GM19463 (cell line): ENCODE measurements around the gene ATG10.
"Not testable (repeated sequence)": the region's sequence is repeated elsewhere in the genome, so short reads cannot be mapped to it uniquely, and the experiment has no call there.

Source experiments
- ATAC-seq: cut with Tn5 transposase; IDR thresholded peaks from one replicate; pipeline ENCODE4 v1.9.1; 2021; ENCODE audit warnings: mild to moderate bottlenecking, moderate library complexity; ENCODE audit not compliant: unreplicated experiment

The ATG10 gene

DNA sequence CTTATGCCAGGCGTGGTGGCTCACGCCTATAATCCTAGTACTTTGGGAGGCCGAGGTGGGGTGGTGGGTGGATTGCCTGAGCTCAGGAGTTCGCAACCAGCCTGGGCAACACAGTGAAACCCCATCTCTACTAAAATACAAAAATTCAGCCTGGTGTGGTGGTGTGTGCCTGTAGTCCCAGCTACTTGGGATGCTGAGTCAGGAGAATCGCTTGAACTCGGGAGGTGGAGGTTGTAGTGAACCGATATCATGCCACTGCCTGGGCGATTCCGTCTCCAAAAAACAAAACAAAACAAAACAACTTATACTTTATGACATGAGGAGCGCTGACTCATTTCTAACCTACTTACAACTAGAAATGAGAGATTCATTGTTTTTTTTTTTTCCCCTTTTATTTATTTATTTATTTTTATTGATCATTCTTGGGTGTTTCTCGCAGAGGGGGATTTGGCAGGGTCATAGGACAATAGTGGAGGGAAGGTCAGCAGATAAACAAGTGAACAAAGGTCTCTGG is 10.4 kb downstream of the ATG10 start:
- not testable (repeated sequence) for ATAC-seq

DNA sequence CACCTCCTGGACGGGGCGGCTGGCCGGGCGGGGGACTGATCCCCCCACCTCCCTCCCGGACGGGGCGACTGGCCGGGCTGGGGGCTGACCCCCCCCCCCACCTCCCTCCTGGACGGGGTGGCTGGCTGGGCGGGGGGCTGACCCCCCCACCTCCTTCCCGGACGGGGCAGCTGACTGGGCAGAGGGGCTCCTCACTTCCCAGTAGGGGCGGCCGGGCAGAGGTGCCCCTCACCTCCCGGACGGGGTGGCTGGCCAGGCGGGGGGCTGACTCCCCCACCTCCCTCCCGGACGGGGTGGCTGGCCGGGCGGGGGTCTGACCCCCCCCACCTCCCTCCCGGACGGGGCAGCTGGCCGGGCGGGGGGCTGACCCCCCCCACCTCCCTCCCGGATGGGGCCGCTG is 11.3 kb downstream of the ATG10 start:
- not testable (repeated sequence) for ATAC-seq

DNA sequence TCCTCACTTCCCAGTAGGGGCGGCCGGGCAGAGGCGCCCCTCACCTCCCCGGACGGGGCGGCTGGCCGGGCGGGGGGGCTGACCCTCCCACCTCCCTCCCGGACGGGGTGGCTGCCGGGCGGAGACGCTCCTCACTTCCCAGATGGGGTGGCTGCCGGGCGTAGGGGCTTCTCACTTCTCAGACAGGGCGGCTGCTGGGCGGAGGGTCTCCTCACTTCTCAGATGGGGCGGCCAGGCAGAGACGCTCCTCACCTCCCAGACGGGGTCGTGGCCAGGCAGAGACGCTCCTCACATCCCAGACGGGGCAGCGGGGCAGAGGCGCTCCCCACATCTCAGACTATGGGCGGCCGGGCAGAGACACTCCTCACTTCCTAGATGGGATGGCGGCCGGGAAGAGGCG is 11.7 kb downstream of the ATG10 start:
- not testable (repeated sequence) for ATAC-seq

DNA sequence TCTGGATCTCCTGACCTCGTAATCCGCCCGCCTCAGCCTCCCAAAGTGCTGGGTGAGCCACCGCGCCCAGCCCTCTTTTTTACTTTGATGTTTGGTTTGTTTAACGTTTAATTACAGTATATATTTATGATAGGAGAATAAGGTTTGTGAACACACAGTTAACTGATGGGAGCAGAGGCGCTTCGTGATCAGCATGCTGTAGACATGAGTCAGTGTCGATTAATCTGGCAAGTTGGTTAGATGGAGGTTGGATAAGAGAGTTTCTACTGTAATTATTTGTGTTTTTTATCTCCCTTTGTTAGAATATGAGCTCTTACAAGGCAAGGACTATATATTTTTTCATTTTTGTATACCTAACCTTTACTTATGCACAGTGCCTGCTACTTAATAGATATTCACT is 14.3 kb downstream of the ATG10 start:
- no peak for ATAC-seq

GRCh38 chr5:81989204-81989603 is 17.4 kb downstream of the ATG10 start:
- ATAC-seq, result no peak

GRCh38 chr5:81994679-81995078 is 22.9 kb downstream of the ATG10 start:
- no peak for ATAC-seq

DNA sequence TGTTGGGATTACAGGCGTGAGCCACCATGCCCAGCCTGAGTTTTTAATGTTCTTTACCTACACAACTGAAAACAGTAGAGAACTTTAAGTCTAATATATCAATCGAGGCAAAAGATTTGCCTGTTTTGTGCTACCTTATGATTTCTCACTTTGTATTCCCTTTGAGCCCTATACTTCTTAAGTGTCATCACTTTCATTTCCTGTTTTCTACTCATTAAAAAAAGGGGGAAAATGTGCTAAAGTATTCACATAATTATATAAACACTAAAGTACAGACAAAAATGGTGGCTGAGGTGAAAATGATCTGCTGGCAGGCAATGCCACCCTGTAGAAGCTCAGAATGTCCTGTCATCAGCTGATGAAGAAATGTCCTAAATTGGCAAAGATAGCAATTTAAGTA is 23.6 kb downstream of the ATG10 start:
- ATAC-seq, result no peak

DNA sequence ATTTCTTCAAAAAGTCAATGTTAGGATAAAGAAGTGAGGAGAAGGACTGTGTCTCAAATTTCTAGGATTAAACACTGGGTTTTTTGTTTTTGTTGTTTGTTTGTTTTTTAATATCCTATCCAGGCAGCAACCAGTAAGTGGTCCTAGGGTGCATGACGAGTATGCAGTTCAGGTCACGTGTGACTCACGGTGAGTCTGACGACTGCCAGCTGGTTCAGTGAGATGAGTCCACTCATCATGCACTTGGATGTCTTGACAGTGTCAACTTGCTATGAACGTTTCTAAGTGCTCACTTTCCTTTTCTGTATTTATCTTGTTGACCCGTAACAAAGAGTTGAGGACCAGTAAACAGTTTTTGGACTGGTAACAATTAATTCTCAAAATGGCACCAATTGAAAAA is 32.7 kb downstream of the ATG10 start:
- ATAC-seq, result no peak

- ATAC-seq, result not testable (repeated sequence)
These were observed 38.0 kb downstream of the ATG10 start for GRCh38 chr5:82009869-82010268.

DNA sequence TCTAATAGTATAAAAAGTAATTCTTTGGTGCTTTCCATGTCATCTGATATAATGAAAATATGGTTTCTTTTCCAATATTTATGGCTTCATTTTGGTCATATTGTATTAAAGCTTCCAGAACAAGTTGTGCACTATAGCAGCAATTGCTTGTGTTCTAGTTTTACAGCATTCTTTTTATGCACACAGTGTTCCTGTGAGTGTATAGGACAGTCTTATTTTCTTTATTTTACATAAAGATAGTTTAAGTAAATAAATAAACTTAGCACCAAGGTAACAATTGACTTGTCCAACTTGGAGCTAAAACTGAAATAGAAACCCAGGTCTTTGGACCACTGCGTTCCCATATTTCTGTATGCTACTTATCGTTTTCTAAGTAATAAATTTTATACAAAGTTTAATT is 38.9 kb downstream of the ATG10 start:
- no peak for ATAC-seq

DNA sequence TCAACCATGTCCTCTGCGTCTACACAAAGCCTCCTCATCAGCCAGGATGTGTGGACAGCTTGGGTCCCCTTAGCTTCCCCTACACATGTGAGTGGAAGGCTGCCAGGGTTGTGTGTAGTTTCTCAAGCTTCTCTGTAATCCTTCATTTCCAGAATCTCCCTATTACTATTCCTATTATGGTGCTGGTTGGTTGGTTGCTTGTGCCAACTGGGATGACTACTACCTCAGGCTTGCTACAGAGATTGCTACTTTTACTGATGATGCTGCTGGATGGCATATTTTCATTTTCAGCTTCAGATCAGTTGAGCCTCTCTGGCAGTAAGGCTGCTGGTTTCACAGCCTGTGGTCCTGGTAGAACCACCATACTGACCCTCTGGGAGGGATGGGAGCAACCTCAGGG is 39.9 kb downstream of the ATG10 start:
- ATAC-seq, result no peak

- not testable (repeated sequence) for ATAC-seq
These were observed 42.8 kb downstream of the ATG10 start for GRCh38 chr5:82014644-82015043.

GRCh38 chr5:82018462-82018861 is 46.6 kb downstream of the ATG10 start:
- no peak for ATAC-seq

GRCh38 chr5:82019342-82020138 is 47.7 kb downstream of the ATG10 start:
- ATAC-seq, result no peak

DNA sequence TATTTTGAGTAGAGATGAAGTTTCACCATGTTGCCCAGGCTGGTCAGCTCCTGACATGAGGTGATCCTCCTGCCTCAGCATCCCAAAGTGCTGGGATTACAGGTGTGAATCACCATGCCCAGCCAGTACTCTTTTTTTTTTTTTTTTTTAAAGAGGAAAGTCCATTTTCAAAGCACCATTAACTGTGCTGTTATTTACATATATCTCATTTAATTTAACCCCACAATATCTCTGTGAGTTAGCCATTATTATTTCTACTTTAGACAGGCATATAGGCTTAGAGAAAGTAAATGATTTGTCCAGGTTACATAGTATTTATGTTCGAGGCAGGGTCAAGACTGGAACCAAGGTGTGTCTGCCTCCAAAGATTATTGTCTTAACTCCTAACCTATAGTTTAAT is 50.7 kb downstream of the ATG10 start:
- ATAC-seq, result no peak

GRCh38 chr5:82023644-82024043 is 51.8 kb downstream of the ATG10 start:
- no peak for ATAC-seq

DNA sequence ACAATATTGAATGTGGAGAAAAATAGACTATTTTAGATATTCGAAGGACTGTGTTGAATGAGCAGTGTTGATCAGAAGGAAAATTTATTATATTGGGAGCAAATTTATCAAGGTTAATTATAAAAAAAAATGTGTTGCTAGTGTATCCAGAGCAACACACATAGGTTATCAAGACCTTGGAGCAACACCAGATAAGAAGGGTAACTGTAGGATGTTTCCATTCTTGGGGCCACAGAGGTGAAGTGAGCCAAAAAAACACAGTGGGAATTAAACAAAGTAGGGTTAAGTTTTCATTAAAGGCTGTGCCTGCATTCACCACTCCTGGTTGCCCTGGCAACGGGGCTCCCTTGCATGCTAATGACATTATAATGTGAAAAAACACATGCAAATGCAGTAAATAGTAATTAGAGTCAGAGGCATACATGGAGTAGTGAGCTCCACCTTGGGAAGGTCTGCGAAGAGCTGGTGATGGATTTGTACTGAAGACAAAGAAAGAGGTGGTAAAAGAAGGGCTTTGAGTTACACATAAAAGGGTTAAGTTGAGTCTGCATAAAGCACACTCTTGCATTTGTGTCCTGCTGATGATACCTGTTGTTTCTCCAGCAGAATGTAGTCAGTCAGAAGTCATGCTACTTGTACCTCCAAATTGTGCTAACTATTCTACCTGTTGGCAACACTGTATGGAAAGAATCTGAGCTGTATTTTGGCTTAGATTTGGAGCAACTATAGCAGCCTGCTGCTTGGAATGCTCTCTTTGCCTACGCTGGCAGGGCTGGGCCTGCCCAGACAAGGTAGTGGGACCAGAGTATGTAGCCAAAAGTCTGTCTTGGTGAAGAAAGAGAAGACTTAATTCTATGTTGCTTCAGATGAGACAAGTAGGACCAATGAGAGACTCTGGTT is 59.6 kb downstream of the ATG10 start:
- no peak for ATAC-seq

- ATAC-seq, result not testable (repeated sequence)
These were observed 71.1 kb downstream of the ATG10 start for GRCh38 chr5:82042894-82043293.

GRCh38 chr5:82044010-82044409 is 72.2 kb downstream of the ATG10 start:
- no peak for ATAC-seq

DNA sequence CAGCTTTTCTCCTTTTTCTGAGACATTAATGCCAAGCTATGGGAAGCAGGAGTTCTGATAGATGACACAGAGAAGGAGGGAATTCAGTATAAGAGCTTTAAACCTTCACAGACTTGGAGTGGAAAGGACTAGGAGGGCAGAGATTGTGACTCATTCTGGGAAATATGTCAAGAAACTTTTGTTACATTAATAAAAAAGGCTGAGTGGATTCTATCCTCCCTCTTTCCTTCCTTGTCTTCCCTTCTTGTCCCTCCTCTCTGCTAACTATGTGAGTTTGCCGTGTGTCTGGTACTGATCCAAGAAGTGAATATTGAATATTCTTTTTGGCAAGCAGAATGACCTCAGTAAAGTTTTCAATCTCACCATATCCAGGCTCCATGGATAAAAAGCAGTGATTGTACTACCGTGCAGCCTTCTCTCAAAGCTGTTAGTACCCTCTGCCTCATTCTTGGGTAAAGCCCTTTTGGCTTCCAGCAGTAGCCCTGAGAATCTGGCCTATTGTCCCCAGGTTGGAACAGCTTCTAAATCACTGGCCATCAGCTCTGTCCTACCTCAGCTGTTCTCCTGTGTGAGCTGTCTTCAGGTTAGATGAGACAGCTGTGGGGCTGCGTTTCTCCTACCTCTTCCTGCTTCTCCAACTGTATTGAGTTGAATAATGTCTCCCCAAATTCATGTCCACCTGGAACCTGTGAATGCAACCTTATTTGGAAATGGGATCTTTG is 73.9 kb downstream of the ATG10 start:
- no peak for ATAC-seq

DNA sequence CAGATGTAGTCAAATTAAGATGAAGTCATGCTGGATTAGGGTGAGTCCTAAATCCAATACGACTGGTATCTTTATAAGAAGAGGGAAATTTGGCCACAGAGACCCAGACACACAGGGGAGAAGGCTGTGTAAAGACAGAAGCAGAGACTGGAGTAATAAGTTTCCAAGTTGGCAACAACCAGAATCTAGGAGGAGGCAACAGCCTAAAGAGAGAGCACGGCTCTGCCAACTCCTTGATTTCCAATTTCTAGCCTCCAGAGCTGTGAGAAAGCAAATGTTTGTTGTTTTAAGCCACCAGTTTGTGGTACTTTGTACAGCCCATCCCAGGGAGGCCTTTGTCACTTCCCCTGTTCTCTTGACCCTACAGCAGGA is 74.4 kb downstream of the ATG10 start:
- no peak for ATAC-seq
